ENCODE measurements around the gene ALKBH6.
"Not testable (repeated sequence)": the region's sequence is repeated elsewhere in the genome, so short reads cannot be mapped to it uniquely, and the experiment has no call there.

GRCh38 chr19:36041092-36041491 is 27.1 kb upstream of the ALKBH6 start:
- TF ChIP-seq ATF7 (IDR thresholded peaks at IDR 0.05; ENCODE audit: low read depth): not testable (repeated sequence)
- TF ChIP-seq, protein P1, sequence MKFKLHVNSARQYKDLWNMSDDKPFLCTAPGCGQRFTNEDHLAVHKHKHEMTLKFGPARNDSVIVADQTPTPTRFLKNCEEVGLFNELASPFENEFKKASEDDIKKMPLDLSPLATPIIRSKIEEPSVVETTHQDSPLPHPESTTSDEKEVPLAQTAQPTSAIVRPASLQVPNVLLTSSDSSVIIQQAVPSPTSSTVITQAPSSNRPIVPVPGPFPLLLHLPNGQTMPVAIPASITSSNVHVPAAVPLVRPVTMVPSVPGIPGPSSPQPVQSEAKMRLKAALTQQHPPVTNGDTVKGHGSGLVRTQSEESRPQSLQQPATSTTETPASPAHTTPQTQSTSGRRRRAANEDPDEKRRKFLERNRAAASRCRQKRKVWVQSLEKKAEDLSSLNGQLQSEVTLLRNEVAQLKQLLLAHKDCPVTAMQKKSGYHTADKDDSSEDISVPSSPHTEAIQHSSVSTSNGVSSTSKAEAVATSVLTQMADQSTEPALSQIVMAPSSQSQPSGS (IDR thresholded peaks at IDR 0.05; ENCODE audit: low read length): not testable (repeated sequence)
- TF ChIP-seq, protein P2, sequence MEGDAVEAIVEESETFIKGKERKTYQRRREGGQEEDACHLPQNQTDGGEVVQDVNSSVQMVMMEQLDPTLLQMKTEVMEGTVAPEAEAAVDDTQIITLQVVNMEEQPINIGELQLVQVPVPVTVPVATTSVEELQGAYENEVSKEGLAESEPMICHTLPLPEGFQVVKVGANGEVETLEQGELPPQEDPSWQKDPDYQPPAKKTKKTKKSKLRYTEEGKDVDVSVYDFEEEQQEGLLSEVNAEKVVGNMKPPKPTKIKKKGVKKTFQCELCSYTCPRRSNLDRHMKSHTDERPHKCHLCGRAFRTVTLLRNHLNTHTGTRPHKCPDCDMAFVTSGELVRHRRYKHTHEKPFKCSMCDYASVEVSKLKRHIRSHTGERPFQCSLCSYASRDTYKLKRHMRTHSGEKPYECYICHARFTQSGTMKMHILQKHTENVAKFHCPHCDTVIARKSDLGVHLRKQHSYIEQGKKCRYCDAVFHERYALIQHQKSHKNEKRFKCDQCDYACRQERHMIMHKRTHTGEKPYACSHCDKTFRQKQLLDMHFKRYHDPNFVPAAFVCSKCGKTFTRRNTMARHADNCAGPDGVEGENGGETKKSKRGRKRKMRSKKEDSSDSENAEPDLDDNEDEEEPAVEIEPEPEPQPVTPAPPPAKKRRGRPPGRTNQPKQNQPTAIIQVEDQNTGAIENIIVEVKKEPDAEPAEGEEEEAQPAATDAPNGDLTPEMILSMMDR (IDR thresholded peaks at IDR 0.05 in 2 of 3, conservative IDR thresholded peaks at IDR 0.05 in 1 of 3; ENCODE audit: control insufficient read depth in 2 of 3, extremely low read depth in 1 of 3, insufficient read depth in 1 of 3, low read depth in 3 of 3, low read length in 3 of 3): not testable (repeated sequence)
